Measurements from ENCODE around the gene MYH9. TPM values are rescaled to one million over a fixed set of nuclear protein-coding genes. Genes with fewer than 3 reads are reported as not detected.
"Not testable (repeated sequence)": the region's sequence is repeated elsewhere in the genome, so short reads cannot be mapped to it uniquely, and the experiment has no call there.

MYH9 gene
- total RNA-seq, 1 experiment from 2014 or later: 258 TPM

DNA sequence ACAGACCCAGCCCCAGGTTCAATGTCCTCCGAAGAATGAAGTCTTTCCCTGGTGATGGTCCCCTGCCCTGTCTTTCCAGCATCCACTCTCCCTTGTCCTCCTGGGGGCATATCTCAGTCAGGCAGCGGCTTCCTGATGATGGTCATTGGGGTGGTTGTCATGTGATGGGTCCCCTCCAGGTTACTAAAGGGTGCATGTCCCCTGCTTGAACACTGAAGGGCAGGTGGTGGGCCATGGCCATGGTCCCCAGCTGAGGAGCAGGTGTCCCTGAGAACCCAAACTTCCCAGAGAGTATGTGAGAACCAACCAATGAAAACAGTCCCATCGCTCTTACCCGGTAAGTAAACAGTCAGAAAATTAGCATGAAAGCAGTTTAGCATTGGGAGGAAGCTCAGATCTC is 120.7 kb downstream of the MYH9 start:
- ATAC-seq (no peak), DNase-seq (ENCODE audit: low read depth, low spot score) (no peak)
- intact Hi-C loops (cut with micrococcal nuclease): no loop called here
- TF ChIP-seq RAD21 (IDR thresholded peaks at IDR 0.05; ENCODE audit: low read depth) (no peak), REST (IDR thresholded peaks at IDR 0.05; ENCODE audit: low read depth) (no peak), FOSL1 (IDR thresholded peaks at IDR 0.05; ENCODE audit: low read depth) (no peak), SRF (IDR thresholded peaks at IDR 0.05; ENCODE audit: low read depth) (no peak), CEBPB (IDR thresholded peaks at IDR 0.05; ENCODE audit: low read depth) (no peak)
- TF ChIP-seq, protein P1, sequence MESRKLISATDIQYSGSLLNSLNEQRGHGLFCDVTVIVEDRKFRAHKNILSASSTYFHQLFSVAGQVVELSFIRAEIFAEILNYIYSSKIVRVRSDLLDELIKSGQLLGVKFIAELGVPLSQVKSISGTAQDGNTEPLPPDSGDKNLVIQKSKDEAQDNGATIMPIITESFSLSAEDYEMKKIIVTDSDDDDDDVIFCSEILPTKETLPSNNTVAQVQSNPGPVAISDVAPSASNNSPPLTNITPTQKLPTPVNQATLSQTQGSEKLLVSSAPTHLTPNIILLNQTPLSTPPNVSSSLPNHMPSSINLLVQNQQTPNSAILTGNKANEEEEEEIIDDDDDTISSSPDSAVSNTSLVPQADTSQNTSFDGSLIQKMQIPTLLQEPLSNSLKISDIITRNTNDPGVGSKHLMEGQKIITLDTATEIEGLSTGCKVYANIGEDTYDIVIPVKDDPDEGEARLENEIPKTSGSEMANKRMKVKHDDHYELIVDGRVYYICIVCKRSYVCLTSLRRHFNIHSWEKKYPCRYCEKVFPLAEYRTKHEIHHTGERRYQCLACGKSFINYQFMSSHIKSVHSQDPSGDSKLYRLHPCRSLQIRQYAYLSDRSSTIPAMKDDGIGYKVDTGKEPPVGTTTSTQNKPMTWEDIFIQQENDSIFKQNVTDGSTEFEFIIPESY (IDR thresholded peaks at IDR 0.05; ENCODE audit: extremely low read depth, insufficient replicate concordance, low read length): no peak
- no peak overlapping the region for H2AFZ ChIP-seq (ENCODE audit: low read depth, low read length, poor library complexity, severe bottlenecking)
- POLR2A ChIA-PET: no interaction called here
- H3K4me1 ChIP-seq (ENCODE audit: control insufficient read depth in 1 of 2, insufficient read depth in 2 of 2, low read length in 2 of 2): no peaks in the 10 kb centered on the region
- H3K36me3 ChIP-seq (ENCODE audit: control insufficient read depth in 1 of 2, insufficient read depth in 2 of 2, low read length in 2 of 2): no peaks in the 10 kb centered on the region
- BruUV-seq (replicated peaks): no TSS peak
- H3K4me3 ChIP-seq (replicated peaks in 1 of 2; ENCODE audit: low read depth in 1 of 2, low read length in 2 of 2): no peak overlapping the region
- peaks cover 4% of the 10 kb centered on the region; the same call in 1 of the 2 replicates for H3K27me3 ChIP-seq (ENCODE audit: insufficient read depth, low read length)
- no peak overlapping the region for H3K27ac ChIP-seq (ENCODE audit: low read depth, low read length)
- H3K9me3 ChIP-seq (ENCODE audit: control insufficient read depth in 1 of 2, insufficient read depth in 1 of 2, low read depth in 1 of 2, low read length in 2 of 2): no peaks in the 10 kb centered on the region
- H3K79me2 ChIP-seq (ENCODE audit: insufficient read depth, low read length): no peaks in the 10 kb centered on the region
- H3K9me2 ChIP-seq (ENCODE audit: insufficient read depth): no peaks in the 10 kb centered on the region
- no peak overlapping the region for H3K9ac ChIP-seq (ENCODE audit: low read length)
- CTCF ChIA-PET: no interaction called here
- RAD21 ChIA-PET (ENCODE audit: low non-redundant PET in 1 of 2, low total read pairs in 2 of 2, uncharacterized antibody in 2 of 2, unreplicated experiment in 2 of 2): no interaction called here
- H4K20me1 ChIP-seq (ENCODE audit: insufficient read depth): no peaks in the 10 kb centered on the region
- H3K4me2 ChIP-seq (ENCODE audit: low read length): no peak overlapping the region

DNA sequence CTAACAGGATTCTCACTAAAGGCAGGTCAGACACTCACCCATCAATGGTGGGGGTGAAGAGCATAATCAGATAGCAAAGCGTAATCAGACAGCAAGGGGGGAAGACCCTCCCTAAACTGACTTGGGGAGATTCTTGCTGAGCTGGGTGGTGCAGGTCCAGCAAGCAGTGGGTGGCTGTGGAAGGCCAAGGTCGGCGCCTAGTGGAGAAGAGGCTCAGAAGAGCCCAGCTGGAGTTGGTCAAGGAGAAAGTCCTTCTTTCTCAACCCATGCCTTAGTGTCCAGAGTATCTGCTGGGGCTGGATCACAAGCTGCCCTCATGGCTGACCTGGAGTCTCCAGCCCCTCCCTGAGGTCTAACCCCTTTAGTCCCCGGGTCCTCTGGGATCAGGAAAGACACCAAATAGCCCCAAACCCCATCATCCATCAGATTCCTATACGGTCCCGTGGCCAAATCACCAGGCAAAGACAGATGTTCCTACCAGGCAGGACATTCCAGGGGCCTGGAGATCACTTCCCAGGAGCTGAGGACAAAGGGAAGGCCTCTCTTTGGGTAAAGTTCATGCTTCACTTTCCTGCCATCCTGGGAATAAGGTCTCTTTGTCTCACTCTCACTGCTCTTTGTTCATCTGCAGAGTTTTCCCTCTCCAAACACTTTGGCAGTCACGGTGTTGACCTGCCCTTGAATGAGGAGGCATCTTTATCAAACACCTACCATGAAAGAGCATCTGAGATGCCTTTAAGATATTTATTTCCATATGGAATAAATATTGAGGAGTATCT is 123.7 kb downstream of the MYH9 start:
- RAD21 ChIA-PET (ENCODE audit: low non-redundant PET in 1 of 2, low total read pairs in 2 of 2, uncharacterized antibody in 2 of 2, unreplicated experiment in 2 of 2); DNase-seq (ENCODE audit: low read depth, low spot score); H3K27me3 ChIP-seq (ENCODE audit: insufficient read depth, low read length); BruUV-seq (replicated peaks); CTCF ChIA-PET; H3K36me3 ChIP-seq (ENCODE audit: control insufficient read depth in 1 of 2, insufficient read depth in 2 of 2, low read length in 2 of 2); H3K4me1 ChIP-seq (ENCODE audit: control insufficient read depth in 1 of 2, insufficient read depth in 2 of 2, low read length in 2 of 2); H2AFZ ChIP-seq (ENCODE audit: low read depth, low read length, poor library complexity, severe bottlenecking); H3K9me3 ChIP-seq (ENCODE audit: control insufficient read depth in 1 of 2, insufficient read depth in 1 of 2, low read depth in 1 of 2, low read length in 2 of 2); H3K9ac ChIP-seq (ENCODE audit: low read length); intact Hi-C loops (cut with micrococcal nuclease); H4K20me1 ChIP-seq (ENCODE audit: insufficient read depth); ATAC-seq; H3K27ac ChIP-seq (ENCODE audit: low read depth, low read length); H3K4me3 ChIP-seq (replicated peaks in 1 of 2; ENCODE audit: low read depth in 1 of 2, low read length in 2 of 2); POLR2A ChIA-PET; H3K79me2 ChIP-seq (ENCODE audit: insufficient read depth, low read length); H3K4me2 ChIP-seq (ENCODE audit: low read length); H3K9me2 ChIP-seq (ENCODE audit: insufficient read depth): not testable (repeated sequence)

DNA sequence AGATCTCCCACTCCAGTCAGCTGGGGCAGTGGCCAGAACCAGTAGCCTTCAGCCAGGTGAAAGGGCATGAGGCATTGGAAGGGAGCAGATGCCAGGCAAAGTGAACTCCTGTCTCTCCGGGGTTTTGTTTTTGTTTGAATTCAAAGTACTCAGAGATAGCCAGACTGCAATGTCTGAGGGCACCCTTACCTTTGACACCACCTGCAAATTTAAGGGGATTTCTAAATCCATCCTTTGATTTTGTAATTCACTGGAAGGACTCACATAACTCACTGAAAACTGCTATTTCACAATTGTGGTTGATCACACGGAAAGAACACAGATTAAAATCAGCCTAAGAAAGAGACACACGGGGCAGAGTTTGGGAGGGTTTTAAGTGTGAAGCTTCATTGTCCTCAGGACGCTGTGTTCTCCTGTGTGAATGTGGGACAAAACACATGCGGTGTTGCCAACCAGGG is 124.5 kb downstream of the MYH9 start:
- H3K4me3 ChIP-seq (replicated peaks in 1 of 2; ENCODE audit: low read depth in 1 of 2, low read length in 2 of 2); RAD21 ChIA-PET (ENCODE audit: low non-redundant PET in 1 of 2, low total read pairs in 2 of 2, uncharacterized antibody in 2 of 2, unreplicated experiment in 2 of 2); POLR2A ChIA-PET; H3K4me2 ChIP-seq (ENCODE audit: low read length); intact Hi-C loops (cut with micrococcal nuclease); H3K27me3 ChIP-seq (ENCODE audit: insufficient read depth, low read length); H3K27ac ChIP-seq (ENCODE audit: low read depth, low read length); H3K9me2 ChIP-seq (ENCODE audit: insufficient read depth); H4K20me1 ChIP-seq (ENCODE audit: insufficient read depth); H3K9ac ChIP-seq (ENCODE audit: low read length); ATAC-seq; H3K9me3 ChIP-seq (ENCODE audit: control insufficient read depth in 1 of 2, insufficient read depth in 1 of 2, low read depth in 1 of 2, low read length in 2 of 2); H2AFZ ChIP-seq (ENCODE audit: low read depth, low read length, poor library complexity, severe bottlenecking); H3K36me3 ChIP-seq (ENCODE audit: control insufficient read depth in 1 of 2, insufficient read depth in 2 of 2, low read length in 2 of 2); H3K4me1 ChIP-seq (ENCODE audit: control insufficient read depth in 1 of 2, insufficient read depth in 2 of 2, low read length in 2 of 2); DNase-seq (ENCODE audit: low read depth, low spot score); BruUV-seq (replicated peaks); H3K79me2 ChIP-seq (ENCODE audit: insufficient read depth, low read length); CTCF ChIA-PET: not testable (repeated sequence)

Measured in HCT116 (cell line).